ENCODE measurements around the gene C2orf81. TPM values are rescaled to one million over a fixed set of nuclear protein-coding genes. Genes with fewer than 3 reads are reported as not detected.
"Not testable (repeated sequence)": the region's sequence is repeated elsewhere in the genome, so short reads cannot be mapped to it uniquely, and the experiment has no call there.

C2orf81 gene
- total RNA-seq, 1 donor from 2014 or later = 1.6 TPM

DNA sequence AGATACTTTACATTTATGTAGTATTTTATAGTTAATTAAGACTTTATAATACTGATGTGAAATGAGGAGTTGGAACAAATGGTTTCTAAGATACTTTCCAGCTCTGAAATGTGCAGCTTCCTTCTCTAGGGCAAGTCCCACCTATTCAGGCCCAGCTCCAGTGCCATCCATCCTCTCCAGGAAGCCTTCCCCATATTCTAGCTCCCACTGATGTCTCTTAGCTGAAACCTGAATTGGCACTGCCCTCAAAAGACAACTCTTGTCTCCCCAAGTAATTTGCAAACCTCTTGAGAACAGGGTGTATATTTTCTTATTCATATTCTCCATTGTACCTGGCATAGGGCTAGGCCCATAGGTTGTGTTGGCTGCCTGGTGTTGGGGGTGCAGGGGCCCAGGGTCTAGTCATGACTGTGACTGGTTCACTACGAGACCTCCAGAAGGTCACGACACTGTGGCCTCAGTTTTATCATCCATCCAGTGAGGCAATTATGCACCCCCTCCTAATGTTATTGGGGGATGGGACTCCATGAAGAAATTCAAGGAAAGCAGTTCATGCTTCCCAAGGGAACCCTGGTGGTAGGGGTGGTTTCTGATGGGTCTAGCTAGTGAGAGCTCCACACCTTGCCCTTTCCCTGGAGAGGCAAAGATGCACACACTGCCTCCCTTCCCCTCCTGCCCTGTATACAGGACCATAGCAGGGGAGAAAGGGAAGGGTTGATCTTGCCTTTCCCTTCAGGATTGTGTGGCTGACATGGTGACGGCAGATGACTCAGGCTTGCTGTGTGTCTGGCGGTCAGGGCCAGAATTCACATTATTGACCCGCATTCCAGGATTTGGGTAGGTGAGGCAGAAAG lies 2.9 kb upstream of the C2orf81 start:
- DNase-seq (ENCODE audit: low spot score) = no peak
- H3K27me3 Mint-ChIP-seq (ENCODE audit: low read depth) = no peaks in the 10 kb centered on the region
- H3K9me3 Mint-ChIP-seq = no peaks in the 10 kb centered on the region
- H3K36me3 Mint-ChIP-seq (ENCODE audit: low read depth) = peaks cover 15% of the 10 kb centered on the region
- no peak overlapping the region for H3K4me3 Mint-ChIP-seq (ENCODE audit: low read depth)
- H3K4me1 Mint-ChIP-seq (ENCODE audit: low read depth) = peaks cover 15% of the 10 kb centered on the region
- no peak overlapping the region for H3K27ac Mint-ChIP-seq
- intact Hi-C loops (cut with micrococcal nuclease) = no loop called here

- peaks cover 15% of the 10 kb centered on the region for H3K36me3 Mint-ChIP-seq (ENCODE audit: low read depth)
Measured at GRCh38 chr2:74423231-74424095, 2.0 kb upstream of the C2orf81 start.

DNA sequence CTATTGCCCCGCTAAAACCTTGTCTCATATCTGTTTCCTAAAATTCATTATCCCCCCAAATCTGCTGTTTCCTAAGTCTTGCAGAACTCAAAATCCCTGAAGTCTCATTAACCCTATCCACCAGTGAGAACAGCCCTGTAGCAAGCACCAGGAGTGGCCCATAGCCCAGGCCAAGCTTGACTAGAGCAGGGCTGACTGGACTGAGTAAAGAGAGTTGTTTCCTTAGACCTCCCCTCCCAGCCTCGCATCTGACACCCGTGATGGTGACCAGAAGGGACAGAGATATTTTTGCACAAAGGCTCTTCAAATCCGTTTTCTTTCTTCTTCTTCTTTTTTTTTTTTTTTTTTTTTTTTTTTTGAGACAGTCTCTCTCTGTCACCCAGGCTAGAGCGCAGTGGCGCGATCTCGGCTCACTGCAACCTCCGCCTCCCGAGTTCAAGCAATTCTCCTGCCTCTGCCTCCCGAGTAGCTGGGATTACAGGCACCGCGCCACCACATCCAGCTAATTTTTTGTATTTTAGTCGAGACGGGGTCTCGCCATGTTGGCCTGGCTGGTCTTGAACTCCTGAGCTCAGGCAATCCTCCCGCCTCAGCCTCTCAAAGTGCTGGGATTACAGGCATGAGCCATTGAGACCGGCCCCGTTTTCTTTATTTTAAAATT lies 846 bp downstream of the C2orf81 start:
- H3K4me1 Mint-ChIP-seq (ENCODE audit: low read depth) = peaks cover 19% of the 10 kb centered on the region
- DNase-seq (ENCODE audit: low spot score); H3K27me3 Mint-ChIP-seq (ENCODE audit: low read depth); H3K9me3 Mint-ChIP-seq: not testable (repeated sequence)
- peaks cover 12% of the 10 kb centered on the region for H3K36me3 Mint-ChIP-seq (ENCODE audit: low read depth)
- H3K4me3 Mint-ChIP-seq (ENCODE audit: low read depth) = peak overlapping the region; percentile 100
- H3K27ac Mint-ChIP-seq = peak overlapping the region; percentile 85
- intact Hi-C loops (cut with micrococcal nuclease) = loop anchor here (1.0 kb wide), 1 partner anchor 34 kb away; no protein-coding TSS in a partner anchor

More at GRCh38 chr2:74423231-74424095, 2.0 kb upstream of the C2orf81 start:
- H3K27me3 Mint-ChIP-seq (ENCODE audit: low read depth) = no peaks in the 10 kb centered on the region
- H3K9me3 Mint-ChIP-seq = no peaks in the 10 kb centered on the region
- intact Hi-C loops (cut with micrococcal nuclease) = loop anchor here (2.0 kb wide), 1 partner anchor 17 kb away; the partner anchor contains the start of gene RTKN
- DNase-seq (ENCODE audit: low spot score) = no peak
- H3K4me1 Mint-ChIP-seq (ENCODE audit: low read depth) = peaks cover 15% of the 10 kb centered on the region
- peak overlapping the region; percentile 100 for H3K4me3 Mint-ChIP-seq (ENCODE audit: low read depth)
- H3K27ac Mint-ChIP-seq = no peak overlapping the region

DNA sequence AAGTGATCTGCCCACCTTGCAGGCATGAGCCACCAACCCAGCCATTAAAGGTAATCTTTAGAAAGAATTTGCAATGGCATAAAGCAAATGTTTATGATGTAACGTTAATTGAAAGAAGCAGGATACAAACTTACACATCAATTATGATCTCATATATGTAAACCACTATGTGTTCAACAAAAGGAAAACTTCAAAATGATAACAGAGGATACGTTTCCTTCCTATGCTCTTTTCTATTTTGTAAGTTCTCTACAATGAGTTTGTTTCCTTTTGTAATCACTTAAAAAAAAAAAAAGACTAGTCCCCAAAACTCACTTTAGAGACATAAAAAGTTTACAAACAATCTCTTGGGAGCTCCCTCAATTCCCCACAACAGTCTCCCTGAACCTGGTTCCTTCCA lies 1.4 kb downstream of the C2orf81 start:
- Mint-ChIP-seq H3K27ac (peak overlapping the region; percentile 1), H3K27me3 (ENCODE audit: low read depth) (peaks cover 2% of the 10 kb centered on the region), H3K9me3 (no peaks in the 10 kb centered on the region), H3K4me1 (ENCODE audit: low read depth) (peaks cover 19% of the 10 kb centered on the region), H3K36me3 (ENCODE audit: low read depth) (peaks cover 6% of the 10 kb centered on the region), H3K4me3 (ENCODE audit: low read depth) (peak overlapping the region; percentile 9)
- intact Hi-C loops (cut with micrococcal nuclease) = no loop called here
- no peak for DNase-seq (ENCODE audit: low spot score)

GRCh38 chr2:74419345-74419744 lies 2.1 kb downstream of the C2orf81 start:
- no peak overlapping the region for H3K4me3 Mint-ChIP-seq (ENCODE audit: low read depth)
- peaks cover 4% of the 10 kb centered on the region for H3K27me3 Mint-ChIP-seq (ENCODE audit: low read depth)
- H3K9me3 Mint-ChIP-seq = no peaks in the 10 kb centered on the region
- peaks cover 19% of the 10 kb centered on the region for H3K4me1 Mint-ChIP-seq (ENCODE audit: low read depth)
- H3K36me3 Mint-ChIP-seq (ENCODE audit: low read depth) = peaks cover 2% of the 10 kb centered on the region
- intact Hi-C loops (cut with micrococcal nuclease) = no loop called here
- DNase-seq (ENCODE audit: low spot score) = no peak
- no peak overlapping the region for H3K27ac Mint-ChIP-seq

DNA sequence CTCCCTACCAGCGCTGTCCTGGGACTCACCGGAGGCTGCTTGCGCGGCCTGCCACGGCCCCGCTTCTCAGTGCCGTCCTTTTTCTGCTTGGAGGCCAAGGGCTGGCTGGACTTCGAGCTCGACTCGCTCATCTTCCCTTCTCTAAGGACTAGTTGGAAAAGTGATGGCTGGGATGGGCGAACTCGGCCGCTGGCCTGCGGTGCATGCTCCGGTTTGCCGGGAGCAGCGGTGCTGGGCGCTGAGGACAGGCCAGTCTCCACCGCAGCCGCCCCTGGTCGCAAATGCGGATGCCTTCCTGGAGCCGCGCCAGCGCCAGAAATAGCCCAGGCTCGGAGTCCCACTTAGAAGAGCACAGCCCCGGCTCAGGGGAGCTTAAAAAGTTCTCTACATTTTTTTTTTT lies 3.1 kb downstream of the C2orf81 start:
- Mint-ChIP-seq H3K36me3 (ENCODE audit: low read depth) (no peaks in the 10 kb centered on the region), H3K27me3 (ENCODE audit: low read depth) (peaks cover 9% of the 10 kb centered on the region), H3K27ac (no peak overlapping the region), H3K9me3 (no peaks in the 10 kb centered on the region), H3K4me1 (ENCODE audit: low read depth) (peaks cover 24% of the 10 kb centered on the region), H3K4me3 (ENCODE audit: low read depth) (no peak overlapping the region)
- intact Hi-C loops (cut with micrococcal nuclease) = no loop called here
- no peak for DNase-seq (ENCODE audit: low spot score)

DNA sequence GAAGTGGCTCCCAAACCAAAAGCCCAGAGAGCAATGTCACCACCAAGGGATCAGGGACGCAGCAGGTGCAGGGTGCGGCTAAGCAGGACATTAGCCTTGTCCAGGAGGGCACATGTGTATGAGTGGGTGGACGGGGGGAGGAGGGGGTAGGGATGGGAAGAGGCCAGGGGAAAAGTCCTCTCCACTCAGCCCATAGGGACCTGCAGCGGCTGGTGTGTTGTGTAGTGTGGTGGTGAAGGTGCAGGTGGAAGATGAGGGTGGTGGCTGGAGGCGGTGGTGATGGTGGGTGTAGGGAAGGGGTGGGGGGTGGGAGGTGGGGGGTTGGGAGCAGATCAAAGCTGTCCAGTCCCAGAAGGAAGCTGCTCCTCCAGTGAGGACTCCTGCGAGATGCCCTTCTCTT lies 3.7 kb downstream of the C2orf81 start:
- Mint-ChIP-seq H3K27ac (no peak overlapping the region), H3K27me3 (ENCODE audit: low read depth) (peaks cover 11% of the 10 kb centered on the region), H3K9me3 (no peaks in the 10 kb centered on the region), H3K4me3 (ENCODE audit: low read depth) (no peak overlapping the region), H3K4me1 (ENCODE audit: low read depth) (peaks cover 23% of the 10 kb centered on the region), H3K36me3 (ENCODE audit: low read depth) (no peaks in the 10 kb centered on the region)
- DNase-seq (ENCODE audit: low spot score) = no peak
- intact Hi-C loops (cut with micrococcal nuclease) = no loop called here

GRCh38 chr2:74417197-74417596 lies 4.2 kb downstream of the C2orf81 start:
- Mint-ChIP-seq H3K27ac (no peak overlapping the region), H3K27me3 (ENCODE audit: low read depth) (peaks cover 12% of the 10 kb centered on the region), H3K9me3 (no peaks in the 10 kb centered on the region), H3K4me3 (ENCODE audit: low read depth) (no peak overlapping the region), H3K36me3 (ENCODE audit: low read depth) (no peaks in the 10 kb centered on the region), H3K4me1 (ENCODE audit: low read depth) (peaks cover 21% of the 10 kb centered on the region)
- intact Hi-C loops (cut with micrococcal nuclease) = no loop called here
- DNase-seq (ENCODE audit: low spot score) = no peak

- H3K4me1 Mint-ChIP-seq (ENCODE audit: low read depth) = peaks cover 21% of the 10 kb centered on the region
- no peak for DNase-seq (ENCODE audit: low spot score)
- H3K27ac Mint-ChIP-seq = no peak overlapping the region
- intact Hi-C loops (cut with micrococcal nuclease) = no loop called here
- H3K4me3 Mint-ChIP-seq (ENCODE audit: low read depth) = no peak overlapping the region
- H3K36me3 Mint-ChIP-seq (ENCODE audit: low read depth) = no peaks in the 10 kb centered on the region
- H3K27me3 Mint-ChIP-seq (ENCODE audit: low read depth) = peaks cover 12% of the 10 kb centered on the region
- H3K9me3 Mint-ChIP-seq = no peaks in the 10 kb centered on the region
Measured at GRCh38 chr2:74416778-74417177, 4.6 kb downstream of the C2orf81 start.

DNA sequence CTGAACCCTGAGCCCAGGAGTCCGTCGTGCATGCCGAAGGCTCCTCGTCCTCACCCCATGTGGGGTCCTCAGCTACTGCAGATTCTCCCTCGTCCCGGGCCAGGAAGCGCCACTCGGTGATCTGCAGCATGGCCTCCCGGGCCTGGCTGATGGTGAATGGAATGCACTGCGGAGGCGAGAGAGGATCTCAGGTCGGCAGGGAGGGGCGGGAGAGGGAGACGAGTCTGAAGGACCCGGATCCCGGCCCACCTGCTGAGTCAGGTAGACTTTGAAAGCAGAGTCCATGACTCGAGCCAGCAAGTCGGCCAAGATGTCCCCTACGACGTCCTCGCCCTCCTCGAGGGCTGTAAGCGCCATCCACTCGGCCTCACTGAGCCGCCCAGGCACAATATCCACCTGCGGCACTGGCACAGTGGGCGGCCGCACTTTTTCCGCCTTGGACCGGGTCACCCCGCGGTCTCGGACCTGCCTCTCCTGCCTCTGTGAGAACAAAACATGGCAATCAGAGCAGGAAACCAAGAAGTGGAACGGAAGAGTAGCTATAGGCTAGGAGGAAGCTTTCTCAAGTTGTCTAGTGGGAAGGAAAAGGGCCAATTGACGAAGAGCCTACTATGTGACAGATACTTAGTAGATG lies 5.5 kb downstream of the C2orf81 start:
- H3K36me3 Mint-ChIP-seq (ENCODE audit: low read depth) = no peaks in the 10 kb centered on the region
- no peaks in the 10 kb centered on the region for H3K9me3 Mint-ChIP-seq
- peaks cover 16% of the 10 kb centered on the region for H3K4me1 Mint-ChIP-seq (ENCODE audit: low read depth)
- H3K27me3 Mint-ChIP-seq (ENCODE audit: low read depth) = peaks cover 12% of the 10 kb centered on the region
- intact Hi-C loops (cut with micrococcal nuclease) = no loop called here
- DNase-seq (ENCODE audit: low spot score) = no peak
- H3K27ac Mint-ChIP-seq = no peak overlapping the region
- H3K4me3 Mint-ChIP-seq (ENCODE audit: low read depth) = peak overlapping the region; percentile 46

- Mint-ChIP-seq H3K27me3 (ENCODE audit: low read depth) (peaks cover 12% of the 10 kb centered on the region), H3K36me3 (ENCODE audit: low read depth) (no peaks in the 10 kb centered on the region), H3K9me3 (no peaks in the 10 kb centered on the region), H3K4me3 (ENCODE audit: low read depth) (peak overlapping the region; percentile 66), H3K4me1 (ENCODE audit: low read depth) (peaks cover 12% of the 10 kb centered on the region), H3K27ac (no peak overlapping the region)
- no peak for DNase-seq (ENCODE audit: low spot score)
- intact Hi-C loops (cut with micrococcal nuclease) = no loop called here
Measured at GRCh38 chr2:74414881-74415761, 6.3 kb downstream of the C2orf81 start.

All from activated T-helper 2 cell treated with anti-CD3 and anti-CD28 coated beads, Interferon-gamma antibody, Interleukin-2, Interleukin-4, amounts not matched to agents 10 μg/mL and 5 μg/mL and 100 μg/mL, durations not matched to agents 14 hours and 24 hours and 36 hours (primary cell).